OCI-LY7 (cell line): Measurements from ENCODE around the gene RAPGEF4. TPM values are rescaled to one million over a fixed set of nuclear protein-coding genes. Genes with fewer than 3 reads are reported as not detected.

Source experiments
- BruUV-seq: library from RNA; stranded (reverse); fragments of 400-500 nt; replicated peaks from 2 replicates; lab custom pipeline; 2021; lab: Mats Ljungman, UMichigan
- CTCF ChIA-PET: fragments of 300-600 bp; sonication (Branson Sonifier 250); formaldehyde crosslinking; loops from one replicate; lab custom pipeline; 2022; ENCODE audit warnings: antibody characterized with exemption; ENCODE audit not compliant: unreplicated experiment; lab: Charles Lee
- POLR2A ChIA-PET: fragments of 300-600 bp; sonication (Branson Sonifier 250); formaldehyde crosslinking; loops from one replicate; lab custom pipeline; 2022; ENCODE audit warnings: antibody characterized with exemption; lab: Charles Lee
- DNase-seq: peaks from one replicate; pipeline ENCODE4 v3.0.0-alpha.2; 2015; ENCODE audit warnings: low spot score
- H2AFZ ChIP-seq: fragments of 200-600 bp; sonication (generic), shearing (Covaris generic); 2 replicates; pipeline ENCODE4 v1.6.1; 2014; ENCODE audit warnings: mild to moderate bottlenecking, antibody characterized with exemption, low read length, moderate library complexity
- H3K27ac ChIP-seq: fragments of 200-600 bp; sonication (generic); 2 replicates; pipeline ENCODE4 v1.5.1; 2014; ENCODE audit warnings: mixed run types, low read depth, mild to moderate bottlenecking, moderate library complexity, low read length, inconsistent platforms; ENCODE audit not compliant: poor library complexity, severe bottlenecking
- H3K36me3 ChIP-seq: fragments of 200-600 bp; sonication (generic); 2 replicates; pipeline ENCODE4 v1.6.1; 2014; ENCODE audit warnings: mild to moderate bottlenecking, antibody characterized with exemption, low read length, moderate library complexity, mixed read lengths; ENCODE audit not compliant: insufficient read depth
- H3K4me1 ChIP-seq: fragments of 200-600 bp; sonication (generic); 2 replicates; pipeline ENCODE4 v1.5.1; 2014; ENCODE audit warnings: mild to moderate bottlenecking, low read length; ENCODE audit not compliant: insufficient read depth, poor library complexity, severe bottlenecking
- H3K4me2 ChIP-seq: fragments of 200-600 bp; sonication (generic); 2 replicates; pipeline ENCODE4 v1.6.1; 2014; ENCODE audit warnings: mild to moderate bottlenecking, low read length
- H3K4me3 ChIP-seq: fragments of 200-600 bp; sonication (generic); 2 replicates; pipeline ENCODE4 v1.5.1; 2014; ENCODE audit warnings: mild to moderate bottlenecking, low read depth, low read length; ENCODE audit not compliant: poor library complexity, severe bottlenecking
- H3K79me2 ChIP-seq: fragments of 200-600 bp; sonication (generic); 2 replicates; pipeline ENCODE4 v1.6.1; 2016; ENCODE audit warnings: low read depth, mild to moderate bottlenecking, low read length, moderate library complexity, mixed read lengths; ENCODE audit not compliant: insufficient read depth
- H3K9me2 ChIP-seq: fragments of 200-600 bp; sonication (generic); 2 replicates; pipeline ENCODE4 v1.6.1; 2016; ENCODE audit warnings: mild to moderate bottlenecking, low read length, mixed read lengths; ENCODE audit not compliant: insufficient read depth
- H3K9me3 ChIP-seq: fragments of 200-600 bp; sonication (generic); 2 replicates; pipeline ENCODE4 v1.6.1; 2014; ENCODE audit warnings: mild to moderate bottlenecking, mixed run types, low read length, mixed read lengths
- H4K20me1 ChIP-seq: fragments of 200-600 bp; sonication (generic); 2 replicates; pipeline ENCODE4 v1.6.1; 2014; ENCODE audit warnings: mild to moderate bottlenecking, antibody characterized with exemption, low read length, moderate library complexity, mixed read lengths; ENCODE audit not compliant: insufficient read depth
- CTCF ChIP-seq: fragments of 200-600 bp; sonication (generic); conservative IDR thresholded peaks from 2 replicates; pipeline ENCODE4 v1.5.1; 2014; ENCODE audit warnings: mild to moderate bottlenecking, antibody characterized with exemption, low read length, moderate library complexity, mixed read lengths
- EZH2phosphoT487 ChIP-seq: fragments of 200-600 bp; sonication (generic); IDR thresholded peaks from 2 replicates; pipeline ENCODE4 v1.6.1; 2018; ENCODE audit warnings: low read depth, borderline replicate concordance, mild to moderate bottlenecking, mixed run types, antibody characterized with exemption, low read length, moderate library complexity, mixed read lengths
- intact Hi-C: fragments of 100-400 bp; cut with micrococcal nuclease; formaldehyde crosslinking; loops from one replicate; pipeline ENCODE4 v1.10.0; 2022; ENCODE audit not compliant: unreplicated experiment
- total RNA-seq, 2 experiments: library from RNA; depleted of rRNA in 1 of 2; stranded (reverse); fragments of >200 nt in 1 of 2; shearing (Covaris generic) in 1 of 2; gene quantifications; 2 replicates each; pipeline ENCODE4 v1.2.3, GENCODE V29; 2014 to 2022

RAPGEF4 gene
- total RNA-seq, 2 experiments from 2014 or later = 0.22 to 0.55 TPM

- Histone ChIP-seq H3K27ac (no peak overlapping the region), H3K4me3 (no peak overlapping the region), H3K36me3 (no peaks in the 10 kb centered on the region), H3K79me2 (no peaks in the 10 kb centered on the region), H3K4me1 (no peaks in the 10 kb centered on the region), H2AFZ (no peak overlapping the region), H3K9me3 (no peaks in the 10 kb centered on the region), H4K20me1 (no peaks in the 10 kb centered on the region), H3K9me2 (no peaks in the 10 kb centered on the region), H3K4me2 (no peak overlapping the region)
- no peak for DNase-seq
- ChIA-PET CTCF (no interaction called here), POLR2A (no interaction called here)
- intact Hi-C loops = no loop called here
- TF ChIP-seq EZH2phosphoT487 = no peak
- no peak for TF ChIP-seq CTCF
- BruUV-seq = no TSS peak
These were observed 193.1 kb downstream of the RAPGEF4 start for GRCh38 chr2:172928756-172929155.

DNA sequence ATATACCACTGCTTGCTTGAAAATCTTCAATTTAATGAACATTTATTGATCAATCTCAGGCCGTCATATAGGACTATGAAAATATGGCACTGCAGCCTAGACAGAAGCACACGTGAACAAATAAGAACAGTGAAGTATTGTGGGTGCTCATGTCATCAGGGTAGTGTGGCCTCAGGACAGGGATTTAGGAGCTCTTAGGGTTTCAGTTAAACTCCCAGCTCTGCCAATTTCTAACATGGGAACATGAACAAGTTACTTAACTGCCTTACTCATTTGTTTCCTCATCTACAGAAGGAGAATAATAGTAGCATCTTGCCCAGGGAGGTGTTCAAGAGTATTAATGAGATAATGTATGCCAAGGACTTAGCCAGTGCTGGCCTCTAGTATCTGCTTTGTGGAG is 194.0 kb downstream of the RAPGEF4 start:
- Histone ChIP-seq H3K9me2 (no peaks in the 10 kb centered on the region), H3K4me3 (no peak overlapping the region), H3K9me3 (no peaks in the 10 kb centered on the region), H3K36me3 (no peaks in the 10 kb centered on the region), H4K20me1 (no peaks in the 10 kb centered on the region), H3K27ac (no peak overlapping the region), H3K4me2 (no peak overlapping the region), H3K4me1 (no peaks in the 10 kb centered on the region), H3K79me2 (no peaks in the 10 kb centered on the region), H2AFZ (no peak overlapping the region)
- no peak for TF ChIP-seq CTCF
- intact Hi-C loops = no loop called here
- CTCF ChIA-PET = no interaction called here
- POLR2A ChIA-PET = interaction anchor here (0.6 kb wide), 1 partner anchor 163 kb away, joined by 4 read pairs; no protein-coding TSS in a partner anchor
- no TSS peak for BruUV-seq
- DNase-seq = no peak

- H3K9me3 ChIP-seq = no peaks in the 10 kb centered on the region
- no peak overlapping the region for H2AFZ ChIP-seq
- TF ChIP-seq EZH2phosphoT487 (no peak), CTCF (no peak)
- H3K27ac ChIP-seq = no peak overlapping the region
- no peak overlapping the region for H3K4me3 ChIP-seq
- no peak overlapping the region for H3K4me2 ChIP-seq
- POLR2A ChIA-PET = interaction anchor here (0.7 to 1.2 kb wide), 3 partner anchors 14 to 31 kb away, joined by 3 to 5 read pairs (median 3); no protein-coding TSS in a partner anchor
- no peak for DNase-seq
- H3K36me3 ChIP-seq = no peaks in the 10 kb centered on the region
- H3K79me2 ChIP-seq = no peaks in the 10 kb centered on the region
- intact Hi-C loops = no loop called here
- H3K4me1 ChIP-seq = no peaks in the 10 kb centered on the region
- no peaks in the 10 kb centered on the region for H4K20me1 ChIP-seq
- no peaks in the 10 kb centered on the region for H3K9me2 ChIP-seq
- BruUV-seq = no TSS peak
- CTCF ChIA-PET = interaction anchor here (0.5 kb wide), 1 partner anchor 10 kb away, joined by 3 read pairs; no protein-coding TSS in a partner anchor
These were observed 195.2 kb downstream of the RAPGEF4 start for GRCh38 chr2:172930871-172931255.
